Type B pancreatic cell (in vitro differentiated cells): Measurements from ENCODE around the gene BCL10. TPM values are rescaled to one million over a fixed set of nuclear protein-coding genes. Genes with fewer than 3 reads are reported as not detected.

Source experiments
- DNase-seq: peaks from one replicate; pipeline ENCODE4 v3.0.0; 2021; ENCODE audit warnings: mixed read lengths; ENCODE audit not compliant: unreplicated experiment; ENCODE audit errors: extremely low spot score
- H3K27ac Mint-ChIP-seq: 2 replicates; pipeline ENCODE4 v1.8.0; 2021; ENCODE audit warnings: mild to moderate bottlenecking, mixed read lengths
- H3K27me3 Mint-ChIP-seq: 2 replicates; pipeline ENCODE4 v1.8.0; 2021; ENCODE audit warnings: mixed read lengths
- H3K36me3 Mint-ChIP-seq: 2 replicates; pipeline ENCODE4 v1.8.0; 2021; ENCODE audit warnings: mixed read lengths
- H3K4me1 Mint-ChIP-seq: one replicate; pipeline ENCODE4 v1.8.0; 2021; ENCODE audit warnings: mixed read lengths; ENCODE audit not compliant: unreplicated experiment
- H3K4me3 Mint-ChIP-seq: 2 replicates; pipeline ENCODE4 v1.8.0; 2021; ENCODE audit warnings: mild to moderate bottlenecking, mixed read lengths
- H3K9me3 Mint-ChIP-seq: 2 replicates; pipeline ENCODE4 v1.8.0; 2021; ENCODE audit warnings: mixed read lengths
- CTCF ChIP-seq: fragments of 200-600 bp; sonication (generic); conservative IDR thresholded peaks from 2 replicates; pipeline ENCODE4 v1.5.0; 2021; ENCODE audit warnings: antibody characterized with exemption, mild to moderate bottlenecking
- total RNA-seq: library from RNA; stranded (reverse); gene quantifications from 2 replicates; pipeline ENCODE4 v1.2.1, GENCODE V29; 2021; ENCODE audit warnings: low replicate concordance

BCL10 gene
- total RNA-seq, 1 donor from 2014 or later = 25.0 TPM

- peaks cover 12% of the 10 kb centered on the region for H3K27me3 Mint-ChIP-seq
- no peak overlapping the region for H3K27ac Mint-ChIP-seq
- no peak overlapping the region for H3K4me3 Mint-ChIP-seq
- no peak for DNase-seq
- no peaks in the 10 kb centered on the region for H3K36me3 Mint-ChIP-seq
- H3K4me1 Mint-ChIP-seq = no peaks in the 10 kb centered on the region
- peaks cover 5% of the 10 kb centered on the region for H3K9me3 Mint-ChIP-seq
- peak; percentile 35 for TF ChIP-seq CTCF
Measured at GRCh38 chr1:85282424-85282823, 6.0 kb upstream of the BCL10 start.

- H3K4me3 Mint-ChIP-seq = no peak overlapping the region
- H3K4me1 Mint-ChIP-seq = peaks cover 3% of the 10 kb centered on the region
- H3K36me3 Mint-ChIP-seq = no peaks in the 10 kb centered on the region
- no peak for TF ChIP-seq CTCF
- peaks cover 12% of the 10 kb centered on the region for H3K27me3 Mint-ChIP-seq
- no peak overlapping the region for H3K27ac Mint-ChIP-seq
- no peak for DNase-seq
- peaks cover 5% of the 10 kb centered on the region for H3K9me3 Mint-ChIP-seq
Measured at GRCh38 chr1:85280636-85281035, 4.2 kb upstream of the BCL10 start.

- H3K27ac Mint-ChIP-seq = peak overlapping the region; percentile 40
Measured at GRCh38 chr1:85279458-85280080, 3.1 kb upstream of the BCL10 start.

GRCh38 chr1:85278853-85279314, 2.5 kb upstream of the BCL10 start:
- Mint-ChIP-seq H3K27me3 (peaks cover 12% of the 10 kb centered on the region), H3K27ac (peak overlapping the region; percentile 40), H3K9me3 (peaks cover 5% of the 10 kb centered on the region), H3K4me3 (peak overlapping the region; percentile 6), H3K36me3 (no peaks in the 10 kb centered on the region), H3K4me1 (peaks cover 17% of the 10 kb centered on the region)
- DNase-seq = no peak
- no peak for TF ChIP-seq CTCF

More at GRCh38 chr1:85279458-85280080, 3.1 kb upstream of the BCL10 start:
- no peak overlapping the region for H3K4me3 Mint-ChIP-seq
- H3K36me3 Mint-ChIP-seq = no peaks in the 10 kb centered on the region
- H3K27me3 Mint-ChIP-seq = peaks cover 12% of the 10 kb centered on the region
- no peak for TF ChIP-seq CTCF
- H3K9me3 Mint-ChIP-seq = peaks cover 5% of the 10 kb centered on the region
- H3K4me1 Mint-ChIP-seq = peaks cover 12% of the 10 kb centered on the region
- no peak for DNase-seq

GRCh38 chr1:85277802-85278201, 1.4 kb upstream of the BCL10 start:
- H3K27ac Mint-ChIP-seq = peak overlapping the region; percentile 96

More at GRCh38 chr1:85277802-85278201, 1.4 kb upstream of the BCL10 start:
- H3K4me3 Mint-ChIP-seq = peak overlapping the region; percentile 22
- peaks cover 5% of the 10 kb centered on the region for H3K9me3 Mint-ChIP-seq
- no peak for TF ChIP-seq CTCF
- H3K36me3 Mint-ChIP-seq = peaks cover 10% of the 10 kb centered on the region
- peaks cover 12% of the 10 kb centered on the region for H3K27me3 Mint-ChIP-seq
- no peak for DNase-seq
- peaks cover 22% of the 10 kb centered on the region for H3K4me1 Mint-ChIP-seq
